WERI-Rb-1 (cell line): ENCODE measurements around the gene SLC38A1.
A peak's percentile ranks its signal among the peaks of the same experiment; 100 is the strongest.

ENCODE experiments used
- DNase-seq: peaks from one replicate; pipeline ENCODE4 v3.0.0-alpha.2; 2020
- H3K27ac ChIP-seq: fragments of 250-450 bp; sonication (Bioruptor Pico); 2 replicates; pipeline ENCODE4 v1.5.1; 2020; ENCODE audit warnings: mild to moderate bottlenecking, moderate library complexity
- H3K27me3 ChIP-seq: fragments of 250-450 bp; sonication (Bioruptor Pico); 2 replicates; pipeline ENCODE4 v1.5.1; 2021; ENCODE audit warnings: mild to moderate bottlenecking, low read depth, moderate library complexity; ENCODE audit not compliant: insufficient read depth, severe bottlenecking
- H3K36me3 ChIP-seq: fragments of 250-450 bp; sonication (Bioruptor Pico); 2 replicates; pipeline ENCODE4 v1.5.1; 2020; ENCODE audit warnings: mild to moderate bottlenecking, moderate library complexity
- H3K4me3 ChIP-seq: 2 replicates; pipeline ENCODE4 v1.5.1; 2011; ENCODE audit warnings: low read depth, mild to moderate bottlenecking, control low read depth, low read length
- H3K9me3 ChIP-seq: fragments of 250-450 bp; sonication (Bioruptor Pico); 2 replicates; pipeline ENCODE4 v1.5.1; 2021; ENCODE audit warnings: mild to moderate bottlenecking, moderate library complexity; ENCODE audit not compliant: severe bottlenecking
- TF ChIP-seq, protein P1 (sequence below): IDR thresholded peaks from 2 replicates; pipeline ENCODE4 v1.5.1; 2011; ENCODE audit warnings: low read depth, mild to moderate bottlenecking, control low read depth, inconsistent platforms, low read length

Gene SLC38A1

GRCh38 chr12:46276756-46277155 lies 7.9 kb upstream of the SLC38A1 start:
- TF ChIP-seq, protein P1, sequence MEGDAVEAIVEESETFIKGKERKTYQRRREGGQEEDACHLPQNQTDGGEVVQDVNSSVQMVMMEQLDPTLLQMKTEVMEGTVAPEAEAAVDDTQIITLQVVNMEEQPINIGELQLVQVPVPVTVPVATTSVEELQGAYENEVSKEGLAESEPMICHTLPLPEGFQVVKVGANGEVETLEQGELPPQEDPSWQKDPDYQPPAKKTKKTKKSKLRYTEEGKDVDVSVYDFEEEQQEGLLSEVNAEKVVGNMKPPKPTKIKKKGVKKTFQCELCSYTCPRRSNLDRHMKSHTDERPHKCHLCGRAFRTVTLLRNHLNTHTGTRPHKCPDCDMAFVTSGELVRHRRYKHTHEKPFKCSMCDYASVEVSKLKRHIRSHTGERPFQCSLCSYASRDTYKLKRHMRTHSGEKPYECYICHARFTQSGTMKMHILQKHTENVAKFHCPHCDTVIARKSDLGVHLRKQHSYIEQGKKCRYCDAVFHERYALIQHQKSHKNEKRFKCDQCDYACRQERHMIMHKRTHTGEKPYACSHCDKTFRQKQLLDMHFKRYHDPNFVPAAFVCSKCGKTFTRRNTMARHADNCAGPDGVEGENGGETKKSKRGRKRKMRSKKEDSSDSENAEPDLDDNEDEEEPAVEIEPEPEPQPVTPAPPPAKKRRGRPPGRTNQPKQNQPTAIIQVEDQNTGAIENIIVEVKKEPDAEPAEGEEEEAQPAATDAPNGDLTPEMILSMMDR: no peak
- Histone ChIP-seq H3K9me3 (no peaks in the 10 kb centered on the region), H3K4me3 (no peak overlapping the region), H3K36me3 (no peaks in the 10 kb centered on the region), H3K27me3 (no peaks in the 10 kb centered on the region), H3K27ac (no peak overlapping the region)
- DNase-seq: no peak

GRCh38 chr12:46271863-46272262 lies 3.0 kb upstream of the SLC38A1 start:
- H3K27me3 ChIP-seq: no peaks in the 10 kb centered on the region
- H3K4me3 ChIP-seq: peak overlapping the region; percentile 21; the same call in 1 of the 2 replicates
- peaks cover 6% of the 10 kb centered on the region for H3K36me3 ChIP-seq
- peak overlapping the region; percentile 86 for H3K27ac ChIP-seq
- TF ChIP-seq, protein P1: no peak
- DNase-seq: peak; percentile 78
- no peaks in the 10 kb centered on the region for H3K9me3 ChIP-seq

- Histone ChIP-seq H3K9me3 (no peaks in the 10 kb centered on the region), H3K36me3 (peaks cover 6% of the 10 kb centered on the region), H3K27me3 (no peaks in the 10 kb centered on the region), H3K27ac (peak overlapping the region; percentile 86), H3K4me3 (peak overlapping the region; percentile 89)
- DNase-seq: no peak
- TF ChIP-seq, protein P1: no peak
Observed at GRCh38 chr12:46269429-46270241, 792 bp upstream of the SLC38A1 start.

- no peak for DNase-seq
- TF ChIP-seq, protein P1: no peak
- peaks cover 6% of the 10 kb centered on the region for H3K36me3 ChIP-seq
- H3K9me3 ChIP-seq: no peaks in the 10 kb centered on the region
- peak overlapping the region; percentile 86 for H3K27ac ChIP-seq
- H3K4me3 ChIP-seq: peak overlapping the region; percentile 89
- no peaks in the 10 kb centered on the region for H3K27me3 ChIP-seq
Observed at GRCh38 chr12:46267825-46268582, 839 bp downstream of the SLC38A1 start.

- H3K36me3 ChIP-seq: peaks cover 6% of the 10 kb centered on the region
- TF ChIP-seq, protein P1: no peak
- H3K9me3 ChIP-seq: no peaks in the 10 kb centered on the region
- H3K27me3 ChIP-seq: no peaks in the 10 kb centered on the region
- peak overlapping the region; percentile 86 for H3K27ac ChIP-seq
- H3K4me3 ChIP-seq: peak overlapping the region; percentile 89
- no peak for DNase-seq
Observed at GRCh38 chr12:46267575-46267824, 1.3 kb downstream of the SLC38A1 start.
